ENCODE measurements around the gene ABCA1.
A peak's percentile ranks its signal among the peaks of the same experiment; 100 is the strongest.
"Not testable (repeated sequence)": the region's sequence is repeated elsewhere in the genome, so short reads cannot be mapped to it uniquely, and the experiment has no call there.

Gene ABCA1

DNA sequence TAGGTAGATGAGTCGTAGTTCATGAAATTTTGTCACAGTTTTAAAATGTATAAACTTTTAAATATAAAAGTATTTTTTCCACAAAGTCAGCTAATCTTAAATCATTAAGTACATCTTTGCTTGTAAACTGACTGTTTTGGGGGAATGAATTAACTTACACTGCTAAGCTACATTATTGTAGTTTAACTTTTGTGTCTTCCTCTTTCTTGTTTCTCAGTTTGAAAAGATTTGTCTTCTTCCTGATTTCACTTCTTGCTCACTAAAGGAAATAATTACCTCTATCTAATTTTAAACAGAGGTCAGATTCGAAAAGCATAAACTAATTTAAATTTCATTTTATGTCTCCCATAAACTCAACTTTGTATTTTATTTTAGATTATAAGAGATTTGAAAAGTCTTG is 158.3 kb downstream of the ABCA1 start:
- no peak for DNase-seq (ENCODE audit: low read depth in 3 of 3)

DNA sequence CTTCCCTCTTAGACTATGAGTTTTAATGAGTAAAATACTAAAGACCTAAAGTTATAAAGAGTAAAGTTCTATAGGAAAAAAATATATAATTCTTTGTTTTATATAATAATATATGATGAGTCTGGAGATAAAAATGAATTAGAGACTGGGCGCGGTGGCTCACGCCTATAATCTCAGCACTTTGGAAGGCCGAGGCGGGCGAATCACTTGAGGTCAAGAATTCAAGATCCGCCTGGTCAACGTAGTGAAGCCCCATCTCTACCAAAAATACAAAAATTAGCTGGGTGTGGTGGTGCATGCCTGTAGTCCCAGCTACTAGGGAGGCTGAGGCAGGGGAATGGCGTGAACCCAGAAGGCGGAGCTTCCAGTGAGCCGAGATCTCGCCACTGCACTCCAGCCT is 158.9 kb downstream of the ABCA1 start:
- not testable (repeated sequence) for DNase-seq (ENCODE audit: low read depth in 3 of 3)

DNA sequence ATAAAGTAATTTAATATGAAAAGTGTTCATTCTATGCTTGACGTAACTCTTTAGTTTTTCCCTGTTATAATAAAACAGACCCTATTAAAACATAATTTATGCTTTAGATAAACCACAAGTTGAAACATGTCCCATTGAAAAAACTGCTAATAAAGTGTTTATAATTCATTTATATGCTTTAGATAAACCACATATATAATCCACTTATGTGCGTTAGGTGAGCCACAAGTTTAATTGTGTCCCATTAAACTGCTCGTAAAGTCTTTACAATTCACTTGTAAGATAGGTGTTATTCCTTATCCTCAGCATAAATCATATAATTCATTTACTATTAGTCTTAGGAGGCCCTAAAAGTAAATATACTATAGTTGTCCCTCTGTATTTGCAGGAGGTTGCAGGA is 160.4 kb downstream of the ABCA1 start:
- no peak for DNase-seq (ENCODE audit: low read depth in 3 of 3)

DNA sequence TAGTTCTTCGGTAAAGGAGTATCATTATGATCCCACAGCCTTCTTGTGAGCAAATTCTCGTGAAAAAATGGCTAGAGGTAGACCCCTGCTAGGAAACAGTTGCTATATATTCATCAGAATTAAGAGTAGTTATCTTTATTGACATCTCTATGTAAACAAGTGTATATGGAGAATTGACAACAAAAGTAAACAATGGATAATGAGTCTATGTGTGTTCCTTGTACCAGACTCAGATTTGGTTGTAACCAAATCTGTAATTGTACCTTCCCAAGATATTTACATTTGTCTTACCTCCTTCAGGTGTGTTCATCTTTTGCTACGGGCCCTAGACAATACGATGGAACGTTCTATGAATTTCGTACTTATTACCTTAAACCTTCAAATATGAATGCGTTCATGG is 161.9 kb downstream of the ABCA1 start:
- DNase-seq (ENCODE audit: low read depth in 3 of 3) = no peak

DNA sequence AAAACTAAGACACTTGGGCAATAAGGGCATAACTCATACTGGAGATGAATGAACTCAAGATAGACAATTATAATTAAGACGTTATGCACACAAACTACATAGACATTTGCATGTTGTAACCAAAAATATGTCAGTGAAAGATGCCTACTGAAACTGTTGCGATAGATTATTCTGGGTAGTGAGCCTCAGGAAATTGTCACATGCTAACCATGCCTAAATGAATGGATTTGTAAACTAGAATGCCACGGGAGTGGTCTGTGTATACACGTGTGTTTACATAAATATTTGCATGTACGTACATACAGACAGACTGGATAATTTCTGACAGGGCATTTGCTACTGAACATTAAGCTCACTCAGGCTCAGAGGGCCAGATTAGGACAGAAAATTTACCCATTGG is 162.8 kb downstream of the ABCA1 start:
- DNase-seq (ENCODE audit: low read depth in 3 of 3) = no peak

DNA sequence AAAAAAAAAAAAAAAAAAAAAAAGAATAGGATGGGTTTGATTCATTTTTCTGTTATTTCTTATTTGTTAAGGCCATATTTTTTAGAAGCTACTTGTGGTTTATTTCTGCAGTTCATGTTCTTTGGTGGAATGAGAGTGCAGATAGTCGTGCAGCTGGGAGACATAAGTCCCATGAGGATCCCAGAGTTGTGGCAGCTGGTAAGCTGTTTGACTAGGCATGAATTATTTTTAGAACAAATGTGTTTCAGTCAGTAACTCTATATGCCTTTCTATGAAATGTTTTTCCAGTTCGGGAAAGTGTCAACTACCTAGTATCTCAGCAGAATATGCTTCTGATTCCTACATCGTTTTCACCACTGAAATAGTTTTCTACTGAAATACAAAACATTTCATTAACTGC is 169.0 kb downstream of the ABCA1 start:
- no peak for DNase-seq (ENCODE audit: low read depth in 3 of 3)

DNA sequence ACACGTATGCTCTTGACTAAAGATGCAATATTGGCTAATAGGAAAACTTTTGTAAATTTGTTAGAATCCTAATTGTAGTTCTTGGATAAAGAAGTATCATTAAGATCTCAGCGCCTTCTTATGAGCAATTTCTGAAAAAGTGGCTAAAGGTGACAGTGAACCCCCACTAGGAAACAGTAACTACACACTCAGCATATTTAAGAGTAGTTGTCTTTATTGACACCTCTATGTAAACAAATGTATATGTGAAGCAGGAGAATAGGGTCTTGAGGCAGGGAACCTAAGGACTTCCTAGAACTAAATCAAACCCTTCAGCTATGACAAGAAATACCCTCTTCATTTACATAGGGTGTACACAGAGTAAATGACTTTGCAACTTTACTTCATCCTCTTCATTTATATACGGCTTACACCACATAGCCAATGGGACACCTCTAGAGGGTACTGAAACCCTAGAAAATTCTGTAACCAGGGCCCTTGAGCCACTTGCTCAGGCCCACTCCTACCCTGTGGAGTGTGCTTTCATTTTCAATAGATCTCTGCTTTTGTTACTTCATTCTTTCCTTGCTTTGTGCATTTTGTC is 177.7 kb downstream of the ABCA1 start:
- no peak for DNase-seq (ENCODE audit: low read depth in 3 of 3)

DNA sequence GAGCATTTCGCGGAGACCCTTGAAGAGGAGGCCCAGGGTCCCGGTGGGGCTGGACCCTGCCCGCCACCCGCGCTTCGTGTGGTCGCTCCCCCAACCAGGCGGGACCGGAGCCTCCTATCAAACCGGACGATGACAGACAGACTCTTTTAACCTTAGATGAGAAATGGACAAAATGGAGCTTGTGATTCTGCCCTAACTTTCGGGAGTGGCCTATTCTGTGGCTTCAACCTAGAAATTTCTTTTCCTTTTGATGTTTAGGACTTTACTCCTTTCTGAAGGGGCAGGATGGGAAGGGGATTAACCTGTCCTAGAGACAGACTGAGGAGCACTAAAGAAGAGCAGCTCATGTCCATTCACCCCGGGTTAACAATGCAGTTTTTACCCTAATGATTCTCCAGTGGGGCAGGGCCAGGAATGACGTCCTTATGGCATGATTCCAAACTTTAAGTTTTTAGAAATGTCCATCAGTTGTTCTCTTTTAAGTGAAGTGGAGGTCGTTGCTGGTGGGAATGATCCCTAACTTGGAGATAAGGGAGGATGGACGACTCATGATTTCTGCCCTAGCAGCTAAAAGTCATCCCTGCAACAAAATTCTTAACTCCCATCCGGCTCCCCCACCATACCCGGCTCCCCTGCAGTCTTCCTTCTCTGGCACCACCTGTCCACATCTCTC is 179.5 kb downstream of the ABCA1 start:
- DNase-seq (ENCODE audit: low read depth in 3 of 3) = no peak

DNA sequence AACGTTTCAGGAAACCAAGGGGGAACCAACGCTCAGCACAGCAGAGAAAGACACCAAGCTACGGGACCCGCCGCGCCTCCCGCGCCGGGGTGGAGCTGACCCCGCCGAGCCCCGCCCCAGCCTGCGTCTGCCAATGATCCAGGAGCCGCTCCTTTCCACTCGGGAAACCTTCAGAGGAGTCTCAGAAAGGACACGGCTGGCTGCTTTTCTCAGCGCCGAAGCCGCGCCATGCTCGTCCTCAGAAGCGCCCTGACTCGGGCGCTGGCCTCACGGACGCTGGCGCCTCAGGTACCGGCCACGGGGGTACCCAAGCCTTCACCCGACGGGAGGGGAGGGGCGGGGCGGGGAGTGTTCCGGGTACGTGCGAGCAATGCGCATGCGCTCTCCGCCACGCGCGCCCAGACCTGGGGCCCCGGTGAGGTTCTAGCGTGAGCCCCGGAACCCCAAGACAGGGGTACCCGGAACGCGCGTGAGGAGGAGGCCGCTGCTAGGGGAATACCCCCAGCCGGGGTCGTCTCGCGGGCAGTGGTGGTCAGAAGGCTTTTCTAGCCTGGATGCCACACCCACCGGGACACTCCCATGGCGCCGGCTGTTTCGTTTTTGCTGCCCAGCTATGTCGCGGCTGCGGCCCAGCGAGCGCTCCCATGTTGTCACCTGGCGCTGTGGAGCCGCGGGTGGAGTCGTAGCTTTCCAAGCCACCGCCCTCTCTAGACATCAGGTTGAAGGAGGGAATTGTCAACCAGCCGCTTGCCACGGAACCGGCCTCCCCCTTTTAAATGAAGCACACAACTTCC is 180.2 kb downstream of the ABCA1 start, which contains the start of gene NIPSNAP3A:
Gene NIPSNAP3A, plus strand, starts transcription at position 119 of the 794 bp plus-strand sequence. Its CDS starts 110 bp downstream, at position 229.
- peak; percentile 65 to 86 (median 71) for DNase-seq (ENCODE audit: low read depth in 3 of 3)

DNA sequence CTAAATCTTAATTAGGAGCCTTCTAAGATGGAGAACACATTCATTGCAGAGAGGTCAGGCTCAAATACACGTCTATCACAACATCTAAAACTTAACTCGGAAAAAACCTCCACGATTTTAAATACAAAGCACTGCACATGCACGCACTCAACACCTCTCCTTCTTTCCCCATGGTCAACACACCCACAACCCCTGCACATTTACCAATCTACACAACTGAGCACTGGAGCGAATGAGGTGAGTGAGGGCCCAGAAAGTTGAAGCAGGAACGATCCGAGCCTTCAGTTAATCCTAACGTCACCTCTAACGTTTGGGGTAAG is 180.8 kb downstream of the ABCA1 start:
- no peak for DNase-seq (ENCODE audit: low read depth in 3 of 3)

DNA sequence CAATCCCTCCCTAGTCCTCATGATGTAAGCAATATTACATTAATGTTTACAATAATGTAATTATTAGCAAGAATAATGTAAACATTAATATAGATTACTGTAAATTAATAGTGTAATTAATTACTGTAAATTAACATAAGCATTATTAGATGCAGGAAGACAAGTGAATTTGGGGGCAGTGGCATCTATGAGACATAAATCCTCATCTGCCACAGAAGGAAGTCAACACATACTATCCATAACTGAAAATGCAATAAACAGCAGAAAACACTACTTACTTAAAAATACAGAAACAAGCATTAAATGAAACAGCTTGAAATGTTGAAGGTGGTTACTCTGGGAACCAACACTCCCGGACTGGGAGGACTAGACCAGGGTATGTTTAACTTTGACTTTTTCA is 181.2 kb downstream of the ABCA1 start:
- DNase-seq (ENCODE audit: low read depth in 3 of 3) = no peak

DNA sequence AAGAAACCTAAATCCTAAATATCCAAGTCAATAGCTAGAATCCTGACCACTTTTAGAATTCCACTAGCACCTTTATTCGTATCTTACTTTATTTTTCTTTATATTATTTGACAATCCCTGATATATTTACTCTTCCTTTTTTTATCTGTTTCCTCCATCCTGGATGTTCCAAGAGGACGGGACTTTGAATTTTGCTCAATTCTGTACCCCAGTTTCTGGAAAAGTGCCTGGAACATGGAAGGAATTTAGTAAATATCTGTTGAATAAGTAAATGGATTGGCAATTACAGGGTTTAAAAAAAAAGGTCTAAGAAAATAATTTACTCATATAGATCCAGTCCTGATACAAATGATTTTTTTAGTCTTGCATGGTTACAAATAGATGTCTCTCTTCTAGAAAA is 181.7 kb downstream of the ABCA1 start:
- no peak for DNase-seq (ENCODE audit: low read depth in 3 of 3)

DNA sequence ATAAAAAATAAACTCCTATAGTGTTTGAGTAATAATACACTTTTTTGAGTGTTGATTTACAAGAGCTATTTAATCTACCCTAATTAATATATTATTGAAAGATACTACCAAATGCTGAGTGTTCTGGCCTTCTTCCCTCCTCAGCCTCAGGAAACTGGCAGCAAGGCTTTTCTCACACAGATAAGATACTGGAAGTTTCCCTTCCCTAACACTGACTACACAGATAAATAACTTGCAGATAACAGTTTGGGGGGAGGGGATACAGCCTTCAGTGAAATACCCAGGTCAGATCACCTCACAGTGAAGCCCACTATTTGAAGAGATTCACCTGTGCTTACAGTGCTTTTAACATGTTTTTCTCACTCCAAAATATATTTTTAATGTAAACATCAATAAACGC is 182.1 kb downstream of the ABCA1 start:
- DNase-seq (ENCODE audit: low read depth in 3 of 3) = no peak

DNA sequence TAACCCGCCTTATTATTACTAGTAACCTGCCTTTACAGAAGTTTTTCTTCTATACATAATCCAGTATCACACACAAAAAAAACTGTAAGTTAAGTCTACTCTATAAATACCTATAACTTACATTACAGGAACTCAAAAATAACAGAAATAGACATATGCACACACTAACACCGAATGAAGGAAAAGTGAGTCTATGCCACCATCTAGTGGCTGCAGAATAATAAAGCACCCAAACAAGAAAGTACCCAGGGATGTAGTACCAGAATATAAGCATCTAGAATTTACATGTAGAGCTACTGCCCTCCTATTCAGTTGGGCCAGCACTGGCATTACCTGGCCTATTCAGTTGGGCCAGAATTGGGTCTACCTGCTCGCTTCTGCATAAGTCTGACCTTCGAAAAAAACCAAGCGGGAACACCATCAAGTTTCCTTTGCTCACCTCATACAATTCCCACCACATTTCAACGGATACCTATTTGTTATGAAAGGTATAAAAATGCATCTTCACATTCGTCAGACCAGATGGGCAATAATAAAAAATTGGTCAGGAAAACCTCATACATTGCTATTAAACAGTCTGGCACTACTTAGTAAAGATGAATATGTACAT is 184.5 kb downstream of the ABCA1 start:
- no peak for DNase-seq (ENCODE audit: low read depth in 3 of 3)

DNA sequence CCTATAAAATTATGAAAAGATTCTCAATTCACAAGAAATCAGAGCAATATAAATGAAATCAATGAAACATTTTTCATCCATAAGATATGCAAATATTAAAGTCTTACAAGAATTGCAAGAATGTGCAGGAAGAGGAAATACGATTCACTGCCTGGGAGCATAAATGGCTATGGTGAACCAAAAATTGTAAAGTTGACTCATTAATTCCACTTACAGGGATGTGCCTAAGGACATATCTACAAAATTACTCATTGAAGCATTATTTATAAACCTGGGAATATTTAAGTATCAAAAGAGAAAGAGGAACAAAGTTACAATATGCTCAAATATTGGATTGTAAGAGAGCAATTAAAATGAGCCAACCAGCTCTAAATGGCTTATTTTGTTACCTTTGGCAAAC is 187.3 kb downstream of the ABCA1 start:
- DNase-seq (ENCODE audit: low read depth in 3 of 3) = no peak

DNA sequence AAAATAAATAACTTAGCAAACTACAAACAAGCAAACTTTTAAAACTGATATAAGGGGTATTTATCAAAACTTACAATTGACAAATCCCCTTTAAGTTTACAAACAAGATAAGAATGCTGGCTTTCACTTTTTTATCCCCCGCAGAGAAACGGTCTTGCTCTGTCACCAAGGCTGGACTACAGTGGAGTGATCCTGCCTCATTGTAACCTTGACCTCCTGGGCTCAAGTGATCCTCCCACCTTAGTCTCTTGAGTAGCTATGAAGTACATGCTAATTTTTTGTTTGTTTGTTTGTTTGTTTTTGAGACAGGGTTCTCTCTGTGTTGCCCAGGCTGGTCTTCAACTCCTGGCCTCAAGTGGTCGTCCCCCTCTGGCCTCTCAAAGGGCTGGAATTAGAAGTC is 189.5 kb downstream of the ABCA1 start:
- DNase-seq (ENCODE audit: low read depth in 3 of 3) = no peak
